K562 (cell line): ENCODE measurements around the gene RNLS. TPM values are rescaled to one million over a fixed set of nuclear protein-coding genes. Genes with fewer than 3 reads are reported as not detected.

Experiments used
- ATAC-seq: fragments of 200-7000 bp; cut with Tn5 transposase; 3 replicates; pipeline ENCODE4 v1.9.1; 2020; ENCODE audit warnings: moderate library complexity
- BruUV-seq: library from RNA; stranded (reverse); fragments of 400-500 nt; replicated peaks from 2 replicates; lab custom pipeline; 2021; lab: Mats Ljungman, UMichigan
- CTCF ChIA-PET: fragments of 300-600 bp; formaldehyde crosslinking; extraction: SDS; loops from one replicate; lab custom pipeline; 2021; ENCODE audit warnings: low intra/inter-chr PET ratio; lab: Yijun Ruan, JAX
- POLR2A ChIA-PET: fragments of 300-600, 350-650 bp; sonication (Branson Sonifier 250); formaldehyde crosslinking; extraction: SDS; loops from one replicate; lab custom pipeline; 2021; ENCODE audit warnings: antibody characterized with exemption, inconsistent platforms; lab: Yijun Ruan, JAX
- DNase-seq, 4 experiments: peaks; one replicate each; pipeline versions ENCODE4 v3.0.0 to v3.0.0-alpha.2; 2011 to 2018; ENCODE audit warnings: low spot score in 3 of 4, mixed read lengths in 3 of 4; ENCODE audit errors: extremely low read depth in 1 of 4
- FAIRE-seq: peaks from 2 replicates; lab custom pipeline; 2011; peaks lifted over from hg19 to GRCh38; lab: Jason Lieb, UNC
- H2AFZ ChIP-seq: 2 replicates; pipeline ENCODE4 v1.6.0; 2011; ENCODE audit warnings: low read depth, low read length, control low read depth, inconsistent platforms
- H3K27ac ChIP-seq: fragments of 200-600 bp; 3 replicates; pipeline ENCODE4 v1.8.0; 2011; ENCODE audit warnings: low read depth, mild to moderate bottlenecking, control low read depth, inconsistent platforms, low read length, moderate library complexity, mixed read lengths; ENCODE audit errors: extremely low read depth
- H3K27me3 ChIP-seq, 2 experiments: fragments of 300-600 bp in 1 of 2; 2 replicates in 1 of 2; 3 replicates in 1 of 2; pipeline versions ENCODE4 v1.6.0 to v1.8.0; 2011; ENCODE audit warnings: inconsistent platforms in 2 of 2, low read length in 2 of 2, mild to moderate bottlenecking in 1 of 2, mixed read lengths in 1 of 2, moderate library complexity in 1 of 2; ENCODE audit not compliant: control insufficient read depth in 2 of 2, insufficient read depth in 2 of 2
- H3K36me3 ChIP-seq: fragments of 300-600 bp; 3 replicates; pipeline ENCODE4 v1.8.0; 2011; ENCODE audit warnings: mild to moderate bottlenecking, low read length, inconsistent platforms; ENCODE audit not compliant: control insufficient read depth, insufficient read depth
- H3K4me1 ChIP-seq, 2 experiments: fragments of 200-600 bp in 1 of 2; replicated peaks in 1 of 2; 2 replicates in 1 of 2; 3 replicates in 1 of 2; pipeline versions ENCODE4 v1.5.1 to v1.8.0; 2011; ENCODE audit warnings: inconsistent platforms in 2 of 2, low read length in 2 of 2, mild to moderate bottlenecking in 1 of 2, mixed read lengths in 1 of 2, moderate library complexity in 1 of 2; ENCODE audit not compliant: control insufficient read depth in 2 of 2, insufficient read depth in 2 of 2
- H3K4me2 ChIP-seq: 2 replicates; pipeline ENCODE4 v1.6.1; 2011; ENCODE audit warnings: low read length, control low read depth, inconsistent platforms, mixed read lengths; ENCODE audit not compliant: insufficient read depth
- H3K4me3 ChIP-seq: fragments of 200-600 bp; sonication (generic), shearing (Covaris generic); 2 replicates; pipeline ENCODE4 v1.5.1; 2016; ENCODE audit warnings: control low read depth, inconsistent platforms
- H3K79me2 ChIP-seq: fragments of 200-600 bp; 3 replicates; pipeline ENCODE4 v1.8.0; 2011; ENCODE audit warnings: low read length, inconsistent platforms; ENCODE audit not compliant: control insufficient read depth, insufficient read depth
- H3K9ac ChIP-seq, 2 experiments: 2 replicates each; pipeline versions ENCODE4 v1.6.0 to v1.6.1; 2011; ENCODE audit warnings: low read depth in 2 of 2, low read length in 2 of 2, control low read depth in 1 of 2, inconsistent platforms in 1 of 2, mild to moderate bottlenecking in 1 of 2, mixed read lengths in 1 of 2; ENCODE audit not compliant: insufficient read depth in 1 of 2
- H3K9me1 ChIP-seq: one replicate; pipeline ENCODE4 v1.6.0; 2011; ENCODE audit warnings: inconsistent platforms, mild to moderate bottlenecking, low read length, moderate library complexity; ENCODE audit not compliant: control insufficient read depth, insufficient read depth
- H3K9me3 ChIP-seq: replicated peaks from 2 replicates; pipeline ENCODE4 v1.5.1; 2011; ENCODE audit warnings: low read depth, low read length, inconsistent platforms; ENCODE audit not compliant: control insufficient read depth, insufficient read depth
- H4K20me1 ChIP-seq: replicated peaks from 2 replicates; pipeline ENCODE4 v1.6.1; 2011; ENCODE audit warnings: low read length, inconsistent platforms, mixed read lengths; ENCODE audit not compliant: control insufficient read depth, insufficient read depth
- DLX4 ChIP-seq: fragments of 250-450 bp; sonication (Bioruptor Pico); IDR thresholded peaks from 2 replicates; pipeline ENCODE4 v1.6.1; 2021; ENCODE audit warnings: mild to moderate bottlenecking
- E2F6 ChIP-seq, 2 experiments: IDR thresholded peaks; 2 replicates each; pipeline ENCODE4 v1.6.1; 2011; ENCODE audit warnings: borderline replicate concordance in 1 of 2, control low read depth in 1 of 2, low read depth in 1 of 2, low read length in 1 of 2, mild to moderate bottlenecking in 1 of 2, mixed read lengths in 1 of 2, moderate library complexity in 1 of 2; ENCODE audit not compliant: insufficient read depth in 1 of 2, insufficient read length in 1 of 2, poor library complexity in 1 of 2, severe bottlenecking in 1 of 2; ENCODE audit errors: extremely low read depth in 1 of 2
- EHMT2 ChIP-seq: fragments of 450-650 bp; IDR thresholded peaks from 2 replicates; pipeline ENCODE4 v1.6.1; 2018; ENCODE audit warnings: antibody characterized with exemption
- MYC ChIP-seq, 2 experiments: fragments of 250-450 bp in 1 of 2; sonication (Bioruptor Pico) in 1 of 2; IDR thresholded peaks; 2 replicates each; pipeline versions ENCODE4 v1.5.1 to v1.6.1; 2012 to 2021; ENCODE audit warnings: low read depth in 2 of 2, borderline replicate concordance in 1 of 2, improper control_type of control experiment in 1 of 2, low read length in 1 of 2, mild to moderate bottlenecking in 1 of 2, moderate library complexity in 1 of 2
- NCOA4 ChIP-seq: fragments of 450-650 bp; IDR thresholded peaks from 2 replicates; pipeline ENCODE4 v1.6.1; 2018; ENCODE audit warnings: mild to moderate bottlenecking; ENCODE audit not compliant: partially characterized antibody
- SNIP1 ChIP-seq: fragments of 450-650 bp; IDR thresholded peaks from 2 replicates; pipeline ENCODE4 v1.7.1; 2017; ENCODE audit warnings: low read depth, mild to moderate bottlenecking
- TBP ChIP-seq: optimal IDR thresholded peaks from 2 replicates; pipeline ENCODE3; 2011; ENCODE audit warnings: low read depth, low read length, improper control_type of control experiment
- ZBTB12 ChIP-seq: fragments of 250-450 bp; sonication (Bioruptor Pico); IDR thresholded peaks from 2 replicates; pipeline ENCODE4 v1.4.0; 2020
- ZBTB26 ChIP-seq: fragments of 450-650 bp; formaldehyde crosslinking; IDR thresholded peaks from 2 replicates; pipeline ENCODE4 v1.4.0; 2022; ENCODE audit warnings: missing genetic modification characterization
- ZBTB33 ChIP-seq: sonication (generic); formaldehyde crosslinking; IDR thresholded peaks from 2 replicates; pipeline ENCODE4 v1.8.1; 2023; ENCODE audit warnings: mild to moderate bottlenecking, missing genetic modification reagents
- ZFP36 ChIP-seq: fragments of 150-350 bp; IDR thresholded peaks from 2 replicates; pipeline ENCODE4 v1.6.1; 2018; ENCODE audit warnings: low read length, low read depth; ENCODE audit not compliant: partially characterized antibody
- ZNF384 ChIP-seq: IDR thresholded peaks from 2 replicates; pipeline ENCODE4 v1.6.1; 2012; ENCODE audit warnings: low read depth, low read length, improper control_type of control experiment
- WGBS: fragments of 100-300 bp; shearing (Covaris generic); methylation state at CpG from one replicate; pipeline ENCODE4 v1.1.6; 2016; ENCODE audit warnings: low coverage, mixed read lengths; ENCODE audit not compliant: insufficient coverage; ENCODE audit errors: missing lambda C conversion rate; 5-methylcytosine and 5-hydroxymethylcytosine counted together
- in situ Hi-C: fragments of 300-500 bp; cut with MboI; formaldehyde crosslinking; loops from 4 replicates; pipeline ENCODE4 v1.15.0; 2018; ENCODE audit warnings: inconsistent platforms, mixed read lengths
- intact Hi-C: fragments of 100-400 bp; cut with micrococcal nuclease; formaldehyde crosslinking; loops from 2 replicates; pipeline ENCODE4 v1.14.2; 2022
- polyA plus RNA-seq, 8 experiments: library from polyadenylated mRNA; depleted of rRNA in 4 of 8; stranded (reverse) in 5 of 8; unstranded in 3 of 8; fragments of >200 nt; fragmentation: Nextera tagmentation in 2 of 8; fragmentation: Illumina TruSeq in 1 of 8; extraction: Ambion mirVana in 2 of 8; extraction: Trizol in 1 of 8; gene quantifications; 2 replicates each; pipeline versions ENCODE4 v1.2.1 to v1.2.3, GENCODE V29; 2011 to 2014; ENCODE audit warnings: inconsistent platforms in 1 of 8, missing spikeins in 1 of 8
- total RNA-seq, 7 experiments: library from RNA; depleted of rRNA in 6 of 7; stranded (reverse); fragments of >200 nt in 6 of 7; fragmentation: Illumina TruSeq in 2 of 7; extraction: Trizol in 2 of 7; gene quantifications; 2 replicates each; pipeline versions ENCODE4 v1.2.1 to v1.2.3, GENCODE V29; 2011 to 2021; ENCODE audit warnings: low replicate concordance in 1 of 7

Gene RNLS
- total and polyA plus RNA-seq, 9 of the 15 experiments (the other 6 are each of a cell fraction or from before 2014, with no cell fraction given), result 0.14 to 0.72 (median 0.41) TPM; not detected in 3

- intact Hi-C loops (no loop called here), in situ Hi-C loops (no loop called here)
- Histone ChIP-seq H3K27ac (no peak overlapping the region), H2AFZ (no peak overlapping the region), H3K27me3 (no peaks in the 10 kb centered on the region), H3K36me3 (no peaks in the 10 kb centered on the region), H3K9me3 (no peaks in the 10 kb centered on the region), H3K4me2 (no peak overlapping the region), H3K79me2 (no peaks in the 10 kb centered on the region), H4K20me1 (no peaks in the 10 kb centered on the region), H3K9me1 (no peaks in the 10 kb centered on the region), H3K4me1 (no peaks in the 10 kb centered on the region), H3K4me3 (no peak overlapping the region), H3K9ac (no peak overlapping the region)
- BruUV-seq, result no TSS peak
- WGBS, result 1% methylated on average over 11 of the region's 12 CpGs
- POLR2A ChIA-PET, result no interaction called here
- TF ChIP-seq ZBTB33 (CRISPR knock-in tag) (no peak), ZBTB26 (CRISPR knock-in tag) (no peak), ZBTB12 (CRISPR knock-in tag) (no peak), ZNF384 (no peak), SNIP1 (no peak), E2F6 (IDR thresholded peaks at IDR 0.05; ENCODE audit: borderline replicate concordance in 1 of 2, extremely low read depth in 1 of 2, insufficient read depth in 1 of 2, insufficient read length in 1 of 2, low read depth in 1 of 2, low read length in 1 of 2, poor library complexity in 1 of 2, severe bottlenecking in 1 of 2) (no peak), TBP (no peak), NCOA4 (no peak), MYC (IDR thresholded peaks at IDR 0.05; ENCODE audit: low read depth, low read length) (no peak), MYC (CRISPR knock-in tag; IDR thresholded peaks at IDR 0.05; ENCODE audit: borderline replicate concordance, low read depth) (no peak), EHMT2 (no peak), DLX4 (CRISPR knock-in tag) (no peak), ZFP36 (no peak)
- CTCF ChIA-PET, result interaction anchor here (1.0 kb wide), 1 partner anchor 391 kb away, joined by 4 read pairs; no protein-coding TSS in a partner anchor
- FAIRE-seq (no peak), DNase-seq (no peak), ATAC-seq (no peak)
Measured at GRCh38 chr10:88243836-88244730, 339.0 kb downstream of the RNLS start.
